ELR (cell line): Measurements from ENCODE around the gene ADGRG1.
A peak's percentile ranks its signal among the peaks of the same experiment; 100 is the strongest.

Source experiments
- DNase-seq: peaks from one replicate; pipeline ENCODE4 v3.0.0-alpha.2; 2015; ENCODE audit warnings: low read depth

ADGRG1 gene

GRCh38 chr16:57666353-57667047 is 38.1 kb downstream of the ADGRG1 start:
- DNase-seq, result no peak

GRCh38 chr16:57667048-57667525 is 38.7 kb downstream of the ADGRG1 start:
- no peak for DNase-seq

- DNase-seq, result peak; percentile 73
Measured at GRCh38 chr16:57667526-57668262, 39.3 kb downstream of the ADGRG1 start.

GRCh38 chr16:57668263-57668571 is 39.8 kb downstream of the ADGRG1 start, which contains the start of gene ADGRG3:
Gene ADGRG3, plus strand, starts transcription at chr16:57668306. Its CDS starts 42 bp downstream, at chr16:57668348.
- no peak for DNase-seq

GRCh38 chr16:57668630-57669475 is 40.4 kb downstream of the ADGRG1 start:
- DNase-seq, result no peak

GRCh38 chr16:57669476-57670162 is 41.2 kb downstream of the ADGRG1 start:
- no peak for DNase-seq

GRCh38 chr16:57670196-57670595 is 41.8 kb downstream of the ADGRG1 start:
- no peak for DNase-seq

GRCh38 chr16:57671451-57671850 is 43.0 kb downstream of the ADGRG1 start:
- peak; percentile 41 for DNase-seq

- no peak for DNase-seq
Measured at GRCh38 chr16:57672416-57672815, 44.0 kb downstream of the ADGRG1 start.

- no peak for DNase-seq
Measured at GRCh38 chr16:57672824-57673223, 44.4 kb downstream of the ADGRG1 start.

GRCh38 chr16:57675741-57676551 is 47.5 kb downstream of the ADGRG1 start:
- no peak for DNase-seq

- no peak for DNase-seq
Measured at GRCh38 chr16:57676553-57677085, 48.2 kb downstream of the ADGRG1 start.

GRCh38 chr16:57677622-57678369 is 49.4 kb downstream of the ADGRG1 start:
- DNase-seq, result no peak

GRCh38 chr16:57679016-57679415 is 50.6 kb downstream of the ADGRG1 start:
- no peak for DNase-seq

- DNase-seq, result no peak
Measured at GRCh38 chr16:57679767-57680482, 51.5 kb downstream of the ADGRG1 start.

- DNase-seq, result no peak
Measured at GRCh38 chr16:57680842-57681375, 52.5 kb downstream of the ADGRG1 start.

GRCh38 chr16:57681950-57682728 is 53.7 kb downstream of the ADGRG1 start:
- DNase-seq, result no peak
